Ammon's horn (tissue), 1 donor: Measurements from ENCODE around the gene NDUFB2.
"Not testable (repeated sequence)": the region's sequence is repeated elsewhere in the genome, so short reads cannot be mapped to it uniquely, and the experiment has no call there.

ENCODE experiments used
- DNase-seq: peaks from one replicate; pipeline ENCODE4 v3.0.0-alpha.2; 2016; ENCODE audit warnings: low spot score

The NDUFB2 gene

DNA sequence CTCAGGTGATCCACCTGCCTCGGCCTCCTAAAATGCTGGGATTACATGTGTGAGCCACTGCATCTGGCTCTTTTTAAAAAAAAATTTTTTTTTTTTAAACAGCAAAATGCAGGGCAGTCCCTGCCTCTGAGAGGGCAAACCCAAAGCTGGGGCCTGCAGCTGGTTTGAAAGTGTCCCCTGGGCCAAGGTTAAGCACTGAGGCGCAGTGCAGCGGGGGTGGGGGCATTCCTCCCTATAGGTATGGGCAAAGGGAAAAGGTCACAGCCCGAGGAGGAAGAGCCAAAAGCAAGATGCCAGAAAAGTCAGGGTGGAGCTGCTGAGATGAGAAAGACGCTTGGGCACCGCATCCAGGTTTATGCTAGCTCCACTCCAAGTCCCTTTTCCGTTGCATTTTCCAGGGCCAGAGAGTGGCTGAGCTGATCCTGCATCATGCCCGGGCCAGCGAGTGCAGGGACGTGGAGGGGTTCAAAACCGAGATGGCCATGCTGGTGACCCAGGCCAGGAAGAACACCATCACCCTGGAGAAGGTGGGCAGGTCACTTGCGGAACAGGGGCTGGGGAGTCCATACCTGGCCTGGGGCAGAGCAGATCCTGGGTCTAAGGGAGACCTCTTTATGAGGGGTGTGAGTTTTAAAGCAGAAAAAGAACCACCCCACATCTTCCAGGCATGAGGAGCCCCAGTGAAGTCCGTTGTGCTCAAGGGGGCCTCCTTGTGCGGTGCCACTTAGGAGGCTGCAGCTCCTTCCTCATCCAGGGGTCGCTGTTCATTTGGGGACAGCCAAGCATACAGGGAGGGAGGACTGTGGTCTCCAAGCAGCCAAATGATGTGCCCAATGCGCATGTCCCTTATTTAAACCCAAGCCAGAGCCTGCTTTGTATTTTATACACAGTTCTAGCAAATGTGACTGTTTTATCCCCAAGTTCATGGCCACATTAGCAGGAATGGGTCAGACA lies 7.0 kb upstream of the NDUFB2 start:
- no peak for DNase-seq

GRCh38 chr7:140691376-140692045 lies 5.0 kb upstream of the NDUFB2 start:
- no peak for DNase-seq

DNA sequence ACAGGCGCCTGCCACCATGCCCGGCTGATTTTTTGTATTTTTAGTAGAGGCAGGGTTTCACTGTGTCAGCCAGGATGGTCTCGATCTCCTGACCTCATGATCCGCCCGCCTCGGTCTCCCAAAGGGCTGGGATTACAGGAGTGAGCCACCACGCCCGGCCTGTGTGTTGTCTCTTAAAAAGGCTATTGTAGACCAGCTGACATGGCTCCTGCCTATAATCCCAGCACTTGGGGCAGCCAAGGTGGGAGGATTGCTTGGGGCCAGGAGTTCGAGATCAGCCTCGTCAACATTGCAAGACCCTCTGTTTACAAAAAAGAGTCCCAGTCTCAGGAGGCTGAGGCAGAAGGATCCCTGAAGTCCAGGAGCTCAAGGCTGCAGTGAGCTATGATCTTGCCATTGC lies 2.7 kb upstream of the NDUFB2 start:
- not testable (repeated sequence) for DNase-seq

DNA sequence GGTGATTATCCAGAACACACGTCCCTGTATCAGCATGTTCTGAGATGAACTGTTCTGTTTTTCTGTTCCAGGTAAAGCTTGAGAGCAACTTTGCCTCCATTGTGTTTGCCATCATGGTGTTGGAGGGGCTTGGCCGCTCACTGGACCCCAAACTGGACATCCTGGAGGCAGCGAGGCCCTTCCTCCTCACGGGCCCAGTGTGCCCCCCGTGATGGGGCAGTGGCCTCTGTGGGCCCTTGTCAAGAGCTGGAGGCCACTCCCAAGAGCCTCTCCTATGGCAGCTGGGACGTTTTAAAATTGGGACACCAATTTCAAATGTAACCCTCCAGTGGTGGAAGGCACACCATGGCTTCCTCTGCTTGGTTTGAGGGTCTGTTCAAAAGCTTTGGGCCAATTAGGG lies 1.9 kb upstream of the NDUFB2 start:
- DNase-seq = no peak

DNA sequence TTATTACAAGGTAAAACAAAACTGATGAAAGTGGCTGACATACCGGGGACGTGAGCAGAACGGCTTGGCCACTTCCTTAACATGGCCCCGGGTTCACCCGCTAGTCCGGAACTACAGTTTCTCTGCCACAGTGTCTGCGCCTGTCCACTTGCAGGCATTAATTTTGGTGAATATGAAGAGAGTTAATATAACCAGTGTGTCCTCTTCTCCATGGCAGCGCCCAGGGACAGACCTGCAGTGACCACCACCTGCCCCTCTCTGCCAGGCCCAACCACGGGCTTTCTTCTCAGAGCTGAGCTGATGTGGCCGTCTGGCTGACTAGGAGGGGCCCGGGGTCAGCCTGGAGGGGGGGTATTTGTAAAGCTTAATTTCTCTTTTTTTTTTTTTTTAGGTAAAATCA lies 1.1 kb upstream of the NDUFB2 start:
- no peak for DNase-seq

GRCh38 chr7:140696024-140696679 lies 356 bp upstream of the NDUFB2 start:
- DNase-seq = peak; percentile 98

DNA sequence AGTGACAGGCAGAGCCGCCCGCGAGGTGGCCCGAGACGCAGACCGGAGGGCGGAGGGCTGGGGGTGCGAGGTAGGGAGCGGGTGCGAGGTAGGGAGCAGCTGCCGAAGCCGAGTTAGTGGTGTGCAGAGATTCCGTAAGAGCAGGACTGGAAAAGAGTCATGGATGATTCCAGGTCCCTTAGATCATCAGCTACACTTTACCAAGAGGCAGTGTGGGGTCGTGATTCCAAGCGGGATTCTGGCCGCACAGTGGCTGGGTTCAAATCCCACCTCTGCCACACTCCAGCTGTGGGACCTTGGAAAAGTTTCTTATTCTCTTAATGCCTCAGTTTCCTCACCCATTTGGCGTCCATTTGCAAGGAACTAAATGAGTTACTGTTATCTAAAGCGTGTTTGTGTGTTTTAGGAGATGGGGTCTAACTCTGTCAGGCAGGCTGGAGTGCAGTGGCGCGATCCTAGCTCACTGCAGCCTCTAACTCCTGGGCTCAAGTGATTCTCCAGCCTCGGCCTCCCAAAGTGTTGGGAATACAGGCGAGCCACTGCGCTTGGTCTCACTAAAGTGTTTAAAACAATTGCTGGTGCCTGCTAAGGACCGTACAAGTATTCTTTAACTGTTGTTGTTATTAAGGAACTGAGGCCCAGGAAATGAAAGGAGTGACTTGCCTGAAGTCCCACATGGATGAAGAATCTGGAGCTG lies 1.1 kb downstream of the NDUFB2 start:
- no peak for DNase-seq

GRCh38 chr7:140698477-140698876 lies 2.0 kb downstream of the NDUFB2 start:
- no peak for DNase-seq

DNA sequence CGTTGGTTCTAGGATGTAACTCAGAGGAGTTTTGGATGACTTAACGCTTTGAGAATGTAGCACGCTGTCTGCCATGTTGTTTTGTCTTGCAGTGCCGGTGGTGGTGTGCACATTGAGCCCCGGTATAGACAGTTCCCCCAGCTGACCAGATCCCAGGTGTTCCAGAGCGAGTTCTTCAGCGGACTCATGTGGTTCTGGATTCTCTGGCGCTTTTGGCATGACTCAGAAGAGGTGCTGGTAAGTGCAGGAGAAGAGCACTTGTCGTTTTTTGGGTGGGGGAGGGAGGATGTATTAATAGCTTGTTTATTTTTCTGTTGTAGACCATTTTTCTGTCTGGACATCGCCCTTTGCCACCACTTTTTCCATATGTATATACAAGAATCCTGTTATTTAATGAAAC lies 6.3 kb downstream of the NDUFB2 start:
- DNase-seq = no peak

DNA sequence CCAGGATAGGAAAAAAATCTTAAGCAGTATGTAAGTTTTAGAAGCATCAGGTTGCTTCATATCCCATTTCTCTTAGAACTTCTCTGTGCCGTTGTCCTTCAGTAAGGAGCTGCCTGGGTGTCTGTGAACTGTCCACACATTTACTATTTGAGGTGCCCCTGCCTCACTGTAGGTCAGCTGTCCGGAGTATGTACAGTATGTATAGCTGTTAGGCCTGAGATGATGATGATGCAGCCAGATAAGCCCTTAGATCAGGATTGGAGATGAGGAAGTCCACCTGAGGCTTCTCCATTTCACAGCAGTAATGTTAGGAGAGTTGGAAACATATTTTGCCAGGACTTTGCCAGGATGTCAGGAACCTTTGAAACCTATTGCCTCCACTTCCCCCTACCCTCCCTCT lies 7.7 kb downstream of the NDUFB2 start:
- no peak for DNase-seq

DNA sequence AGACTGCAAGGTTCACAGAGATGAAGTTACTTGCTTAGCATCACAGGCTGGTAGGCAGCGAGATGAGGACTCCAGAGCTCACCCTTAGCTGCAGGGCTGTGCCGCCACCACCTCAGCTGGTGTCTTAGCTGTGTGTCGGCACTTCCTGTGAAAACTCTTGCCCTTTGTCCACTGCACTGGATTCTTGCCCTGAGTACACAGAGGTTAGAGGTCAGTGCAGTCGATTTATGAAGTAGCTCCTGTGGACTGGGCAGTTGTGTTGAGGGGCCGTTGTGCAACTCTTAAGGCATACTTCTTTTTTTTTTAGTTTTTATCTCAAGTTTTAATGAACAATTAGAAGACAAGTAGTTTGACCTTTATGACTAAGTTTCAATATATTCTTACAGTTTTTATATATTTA lies 10.6 kb downstream of the NDUFB2 start:
- no peak for DNase-seq

- not testable (repeated sequence) for DNase-seq
Observed at GRCh38 chr7:140708764-140709163, 12.3 kb downstream of the NDUFB2 start.

- not testable (repeated sequence) for DNase-seq
Observed at GRCh38 chr7:140712392-140712791, 15.9 kb downstream of the NDUFB2 start.

GRCh38 chr7:140714331-140715040 lies 18.0 kb downstream of the NDUFB2 start:
- no peak for DNase-seq

- peak; percentile 30 for DNase-seq
Observed at GRCh38 chr7:140719721-140720120, 23.2 kb downstream of the NDUFB2 start.

GRCh38 chr7:140722254-140722653 lies 25.7 kb downstream of the NDUFB2 start:
- DNase-seq = no peak

DNA sequence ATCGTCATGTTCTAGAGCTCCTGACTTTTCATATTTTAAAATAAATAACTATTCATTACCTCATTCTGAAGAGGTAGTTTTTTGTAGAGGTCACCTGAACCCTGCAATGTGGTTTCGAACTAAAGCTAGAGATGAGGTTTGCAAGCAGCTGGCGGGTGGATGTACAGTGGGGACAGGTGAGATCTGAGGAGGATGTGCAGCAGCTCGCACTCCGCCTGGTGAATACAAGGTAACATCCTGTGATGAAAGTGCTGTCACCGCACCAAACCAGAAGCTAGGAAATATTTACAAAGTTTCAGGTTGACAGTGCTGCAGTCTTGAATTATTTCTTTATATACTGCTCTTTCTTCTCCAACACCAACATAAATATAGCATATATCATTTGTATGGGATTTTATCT lies 26.5 kb downstream of the NDUFB2 start:
- DNase-seq = no peak

GRCh38 chr7:140723574-140723973 lies 27.1 kb downstream of the NDUFB2 start:
- DNase-seq = no peak

- DNase-seq = no peak
Observed at GRCh38 chr7:140724706-140725105, 28.2 kb downstream of the NDUFB2 start.

- peak; percentile 20 for DNase-seq
Observed at GRCh38 chr7:140726281-140726680, 29.8 kb downstream of the NDUFB2 start.

GRCh38 chr7:140732416-140732815 lies 35.9 kb downstream of the NDUFB2 start:
- DNase-seq = no peak

DNA sequence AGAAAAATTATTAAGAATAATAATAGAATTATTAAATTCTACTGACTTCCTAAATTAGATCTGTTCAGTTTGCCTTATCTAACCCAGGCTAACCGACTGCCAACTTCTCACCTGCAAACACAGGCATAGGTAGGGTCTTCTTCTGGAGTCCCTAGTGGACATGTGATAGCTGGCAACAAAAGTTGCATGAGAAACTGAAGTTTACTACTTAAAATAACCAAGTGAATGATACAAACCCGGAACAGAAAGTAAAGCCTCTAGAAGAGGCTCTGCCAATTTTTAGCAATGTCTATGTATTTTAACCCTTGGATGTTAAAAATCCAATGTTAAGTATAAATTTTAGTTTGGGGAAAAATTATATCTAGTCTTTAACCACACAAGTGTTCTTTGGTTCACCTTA lies 37.6 kb downstream of the NDUFB2 start:
- no peak for DNase-seq
